Activated naive CD8-positive, alpha-beta T cell (primary cell): ENCODE measurements around the gene RASSF6.
"Not testable (repeated sequence)": the region's sequence is repeated elsewhere in the genome, so short reads cannot be mapped to it uniquely, and the experiment has no call there.

Experiments used
- H3K27ac Mint-ChIP-seq: one replicate; pipeline ENCODE4 v1.8.0; 2021; ENCODE audit warnings: mixed read lengths
- H3K27me3 Mint-ChIP-seq: one replicate; pipeline ENCODE4 v1.8.0; 2021; ENCODE audit warnings: mixed read lengths
- H3K36me3 Mint-ChIP-seq: one replicate; pipeline ENCODE4 v1.8.0; 2021; ENCODE audit warnings: mixed read lengths
- H3K4me1 Mint-ChIP-seq: one replicate; pipeline ENCODE4 v1.8.0; 2021; ENCODE audit warnings: low read depth, mixed read lengths
- H3K4me3 Mint-ChIP-seq: one replicate; pipeline ENCODE4 v1.8.0; 2021; ENCODE audit warnings: mild to moderate bottlenecking, mixed read lengths
- H3K9me3 Mint-ChIP-seq: one replicate; pipeline ENCODE4 v1.8.0; 2021; ENCODE audit warnings: low read depth, mixed read lengths

Gene RASSF6

DNA sequence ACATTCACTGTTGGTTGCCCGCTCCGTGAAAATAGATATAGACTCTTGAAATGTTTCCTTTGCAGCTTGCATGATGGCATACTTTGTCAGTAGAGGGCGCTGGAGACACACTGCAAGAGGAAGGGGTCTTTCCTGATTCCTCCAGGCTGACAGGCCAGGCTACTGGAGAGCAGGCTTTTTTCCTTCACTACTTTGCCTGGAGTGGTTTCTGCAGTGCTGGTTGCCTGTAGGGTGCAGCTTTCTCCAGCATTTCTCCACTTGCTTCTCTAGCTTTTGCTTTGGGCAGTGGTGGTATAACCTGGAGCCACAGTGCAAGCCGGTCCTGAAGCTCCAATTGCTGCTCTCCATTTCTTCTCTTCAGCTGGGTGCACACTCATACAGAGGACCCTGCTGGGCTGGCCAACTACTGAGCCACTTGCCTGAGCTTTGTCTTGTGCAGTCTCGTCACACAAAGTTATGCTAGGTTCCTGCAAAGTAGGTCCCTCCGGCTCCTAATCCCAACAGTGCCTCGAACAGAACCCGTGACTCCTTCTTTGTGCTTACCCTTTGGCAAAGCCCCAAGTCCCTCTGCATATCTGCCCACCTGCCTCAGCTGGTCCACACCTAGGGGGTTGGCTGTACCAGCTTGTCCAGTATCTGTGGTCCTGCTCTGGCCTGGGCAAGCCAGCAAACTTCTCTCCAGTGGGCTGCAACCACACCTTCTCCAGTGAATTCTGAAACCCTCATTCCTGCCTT lies 46.3 kb downstream of the RASSF6 start:
- Mint-ChIP-seq H3K9me3 (no peaks in the 10 kb centered on the region), H3K27me3 (peaks cover 2% of the 10 kb centered on the region), H3K36me3 (no peaks in the 10 kb centered on the region), H3K4me3 (no peak overlapping the region), H3K4me1 (peaks cover 2% of the 10 kb centered on the region), H3K27ac (no peak overlapping the region)

GRCh38 chr4:73550865-73551264 lies 69.4 kb downstream of the RASSF6 start:
- not testable (repeated sequence) for H3K9me3 Mint-ChIP-seq, H3K27me3 Mint-ChIP-seq, H3K36me3 Mint-ChIP-seq, H3K4me3 Mint-ChIP-seq, H3K27ac Mint-ChIP-seq, H3K4me1 Mint-ChIP-seq

GRCh38 chr4:73544620-73545019 lies 75.6 kb downstream of the RASSF6 start:
- no peak overlapping the region for H3K4me3 Mint-ChIP-seq

GRCh38 chr4:73541251-73541650 lies 79.0 kb downstream of the RASSF6 start:
- H3K9me3 Mint-ChIP-seq, result no peaks in the 10 kb centered on the region
- no peaks in the 10 kb centered on the region for H3K27me3 Mint-ChIP-seq
- no peak overlapping the region for H3K27ac Mint-ChIP-seq
- no peaks in the 10 kb centered on the region for H3K36me3 Mint-ChIP-seq
- H3K4me1 Mint-ChIP-seq, result no peaks in the 10 kb centered on the region
- no peak overlapping the region for H3K4me3 Mint-ChIP-seq

More at GRCh38 chr4:73544620-73545019, 75.6 kb downstream of the RASSF6 start:
- Mint-ChIP-seq H3K27me3 (peaks cover 1% of the 10 kb centered on the region), H3K9me3 (no peaks in the 10 kb centered on the region), H3K27ac (no peak overlapping the region), H3K36me3 (no peaks in the 10 kb centered on the region), H3K4me1 (no peaks in the 10 kb centered on the region)

DNA sequence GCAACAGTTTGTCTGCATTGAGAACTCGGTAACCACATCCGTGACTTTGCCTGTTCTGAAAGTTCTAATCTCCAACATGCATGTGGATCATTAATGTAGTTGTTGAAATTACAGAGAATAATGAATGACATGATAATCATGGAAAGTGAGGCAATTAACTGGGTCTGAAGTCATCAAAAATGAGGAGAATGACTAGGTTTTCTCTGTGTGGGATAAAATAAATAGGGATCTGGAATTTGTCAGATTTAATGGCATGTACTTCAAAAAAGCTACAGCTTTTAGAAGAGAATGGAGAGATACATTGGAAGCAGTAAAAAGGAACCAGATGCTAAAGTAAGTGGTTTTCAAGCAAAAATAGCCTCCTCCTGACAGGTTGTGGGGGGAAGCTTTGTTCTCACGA lies 79.4 kb downstream of the RASSF6 start:
- no peaks in the 10 kb centered on the region for H3K4me1 Mint-ChIP-seq
- H3K36me3 Mint-ChIP-seq, result no peaks in the 10 kb centered on the region
- no peak overlapping the region for H3K4me3 Mint-ChIP-seq
- H3K9me3 Mint-ChIP-seq, result no peaks in the 10 kb centered on the region
- peaks cover 2% of the 10 kb centered on the region for H3K27me3 Mint-ChIP-seq
- H3K27ac Mint-ChIP-seq, result no peak overlapping the region

- Mint-ChIP-seq H3K9me3 (no peaks in the 10 kb centered on the region), H3K27me3 (peaks cover 2% of the 10 kb centered on the region), H3K27ac (no peak overlapping the region), H3K4me1 (no peaks in the 10 kb centered on the region), H3K36me3 (no peaks in the 10 kb centered on the region), H3K4me3 (no peak overlapping the region)
Observed at GRCh38 chr4:73539386-73539785, 80.8 kb downstream of the RASSF6 start.

GRCh38 chr4:73538162-73538561 lies 82.1 kb downstream of the RASSF6 start:
- H3K4me1 Mint-ChIP-seq, result no peaks in the 10 kb centered on the region
- H3K9me3 Mint-ChIP-seq, result no peaks in the 10 kb centered on the region

GRCh38 chr4:73533515-73534422 lies 86.5 kb downstream of the RASSF6 start:
- Mint-ChIP-seq H3K27me3 (peaks cover 2% of the 10 kb centered on the region), H3K36me3 (no peaks in the 10 kb centered on the region), H3K9me3 (no peaks in the 10 kb centered on the region), H3K27ac (no peak overlapping the region), H3K4me3 (no peak overlapping the region), H3K4me1 (no peaks in the 10 kb centered on the region)

More at GRCh38 chr4:73538162-73538561, 82.1 kb downstream of the RASSF6 start:
- no peak overlapping the region for H3K4me3 Mint-ChIP-seq
- peaks cover 2% of the 10 kb centered on the region for H3K27me3 Mint-ChIP-seq
- no peaks in the 10 kb centered on the region for H3K36me3 Mint-ChIP-seq
- H3K27ac Mint-ChIP-seq, result no peak overlapping the region

DNA sequence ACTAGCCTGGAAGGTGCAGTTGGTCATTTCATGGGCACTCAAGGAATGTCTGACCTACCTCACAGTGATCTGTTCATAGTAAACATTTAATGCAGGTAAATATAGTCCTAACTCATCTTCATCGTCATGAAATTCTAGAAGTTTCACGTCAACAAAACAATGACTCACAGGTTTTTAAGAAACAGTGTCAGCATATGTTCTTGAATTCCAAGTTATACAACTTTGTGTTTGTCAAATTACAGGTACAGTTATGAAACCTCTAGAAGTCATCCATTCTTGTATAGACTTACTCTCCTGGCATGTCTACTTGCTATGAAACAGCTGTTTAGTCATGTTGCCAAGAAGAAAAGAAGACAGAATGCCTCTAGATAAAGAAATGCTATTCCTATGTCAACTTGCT lies 92.1 kb downstream of the RASSF6 start:
- Mint-ChIP-seq H3K27ac (no peak overlapping the region), H3K4me3 (no peak overlapping the region), H3K27me3 (no peaks in the 10 kb centered on the region), H3K36me3 (no peaks in the 10 kb centered on the region), H3K9me3 (no peaks in the 10 kb centered on the region), H3K4me1 (no peaks in the 10 kb centered on the region)

GRCh38 chr4:73527196-73527595 lies 93.0 kb downstream of the RASSF6 start:
- H3K9me3 Mint-ChIP-seq, result no peaks in the 10 kb centered on the region
- no peaks in the 10 kb centered on the region for H3K27me3 Mint-ChIP-seq
- H3K4me3 Mint-ChIP-seq, result no peak overlapping the region
- no peak overlapping the region for H3K27ac Mint-ChIP-seq
- no peaks in the 10 kb centered on the region for H3K36me3 Mint-ChIP-seq
- no peaks in the 10 kb centered on the region for H3K4me1 Mint-ChIP-seq

DNA sequence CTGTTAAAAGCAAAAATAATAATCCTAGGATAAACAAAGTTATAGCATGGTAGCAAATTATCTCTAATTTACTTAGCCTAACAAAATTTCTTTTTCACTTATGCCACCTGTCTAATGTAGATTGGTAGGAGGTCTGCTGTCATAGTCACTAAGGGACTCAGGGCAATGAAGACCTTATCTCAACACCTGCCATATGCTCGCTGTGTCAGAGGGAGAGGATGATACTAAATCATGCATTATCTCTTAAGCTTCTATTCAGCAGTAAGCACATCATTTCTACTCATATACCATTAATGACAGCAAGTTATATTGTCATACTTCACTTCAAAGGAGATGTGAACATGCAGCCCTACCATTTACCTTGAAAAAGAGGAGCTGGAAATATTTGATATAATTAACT lies 94.6 kb downstream of the RASSF6 start:
- H3K27ac Mint-ChIP-seq, result no peak overlapping the region
- H3K4me1 Mint-ChIP-seq, result no peaks in the 10 kb centered on the region
- no peak overlapping the region for H3K4me3 Mint-ChIP-seq
- no peaks in the 10 kb centered on the region for H3K27me3 Mint-ChIP-seq
- no peaks in the 10 kb centered on the region for H3K9me3 Mint-ChIP-seq
- H3K36me3 Mint-ChIP-seq, result no peaks in the 10 kb centered on the region

DNA sequence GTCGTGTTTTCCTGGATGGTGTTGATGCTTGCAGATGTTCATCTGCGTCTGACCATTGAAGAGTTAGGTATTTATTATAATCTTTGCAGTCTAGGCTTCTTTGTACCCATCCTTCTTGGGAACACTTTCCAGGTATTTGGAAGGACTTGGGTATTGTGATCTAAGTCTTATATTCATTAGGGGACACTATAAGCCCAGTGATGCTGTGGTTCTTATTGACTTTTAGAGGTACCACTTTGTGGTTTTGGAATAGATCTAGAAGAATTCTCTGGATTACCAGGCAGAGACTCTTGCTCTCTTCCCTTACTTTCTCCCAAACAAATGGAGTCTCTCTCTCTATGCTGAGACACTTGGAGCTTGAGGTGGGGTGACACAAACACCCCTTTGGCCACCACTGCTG lies 97.1 kb downstream of the RASSF6 start:
- H3K4me1 Mint-ChIP-seq, result no peaks in the 10 kb centered on the region
- no peaks in the 10 kb centered on the region for H3K36me3 Mint-ChIP-seq
- H3K4me3 Mint-ChIP-seq, result no peak overlapping the region
- H3K9me3 Mint-ChIP-seq, result no peaks in the 10 kb centered on the region
- no peak overlapping the region for H3K27ac Mint-ChIP-seq
- H3K27me3 Mint-ChIP-seq, result no peaks in the 10 kb centered on the region
